NCI-H345 treated with DMSO at 0.1 percent for 48 hours (cell line): ENCODE measurements around the gene TTK.
"Not testable (repeated sequence)": the region's sequence is repeated elsewhere in the genome, so short reads cannot be mapped to it uniquely, and the experiment has no call there.

Experiments
- DNase-seq: peaks from one replicate; lab custom pipeline; 2025; ENCODE audit not compliant: unreplicated experiment; lab: John Stamatoyannopoulos, UW

TTK gene

DNA sequence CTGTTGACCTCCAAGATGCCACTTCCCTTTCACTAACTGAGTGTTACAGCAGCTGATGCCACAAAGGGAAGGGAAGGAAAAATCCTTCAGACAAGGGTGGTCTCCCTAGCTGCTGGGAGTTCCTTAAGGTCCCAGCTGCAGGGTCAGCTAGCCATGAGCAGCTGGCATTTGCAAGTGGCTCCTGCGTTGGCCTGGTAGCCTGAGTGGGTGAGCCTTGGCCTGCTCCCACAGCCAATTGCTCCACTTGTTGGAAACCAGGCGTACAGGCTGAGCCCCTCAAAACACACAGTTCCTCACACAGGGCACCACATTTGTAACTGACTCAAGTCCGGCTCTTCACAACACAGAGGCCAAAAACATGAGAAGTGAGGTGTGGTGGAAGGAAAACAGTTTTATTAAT is 16.7 kb downstream of the TTK start:
- no peak for DNase-seq

DNA sequence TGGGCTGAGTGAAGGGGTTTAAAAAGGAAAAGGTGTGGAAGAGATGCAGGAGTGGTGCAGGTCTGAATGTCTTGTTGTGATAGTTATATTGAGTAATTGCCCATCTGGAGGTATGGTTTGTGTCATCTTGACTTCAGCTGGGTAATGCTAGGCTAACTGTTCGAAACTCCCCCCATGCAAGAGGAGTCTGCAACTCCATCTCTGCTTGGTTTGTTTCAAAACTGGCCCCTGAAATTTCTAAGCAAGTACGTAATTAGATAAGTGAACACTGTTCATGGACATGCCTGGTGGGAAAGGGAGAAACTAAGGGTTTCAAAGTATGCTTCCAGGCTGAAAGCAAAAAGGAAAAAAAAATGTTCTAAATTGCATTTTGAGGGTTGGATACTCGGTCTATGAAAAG is 17.1 kb downstream of the TTK start:
- no peak for DNase-seq

DNA sequence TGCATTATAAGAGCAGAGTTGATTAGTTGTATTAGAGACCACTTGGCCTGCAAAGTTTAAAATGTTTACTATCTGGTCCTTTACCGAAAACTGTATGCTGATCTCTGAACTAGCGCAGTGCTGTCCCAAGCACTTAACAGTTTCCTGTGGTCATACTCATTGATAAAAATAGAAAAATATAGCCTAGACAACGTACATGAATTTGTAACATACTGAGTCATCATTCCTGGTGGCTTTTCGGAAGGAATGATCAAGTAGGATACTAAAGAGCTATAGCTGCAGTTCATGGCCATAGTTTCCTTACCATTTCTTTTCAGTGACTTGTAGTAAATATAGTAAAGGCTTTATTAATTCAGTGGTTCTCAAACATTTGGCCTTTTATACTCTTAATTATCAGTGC is 18.4 kb downstream of the TTK start:
- no peak for DNase-seq

DNA sequence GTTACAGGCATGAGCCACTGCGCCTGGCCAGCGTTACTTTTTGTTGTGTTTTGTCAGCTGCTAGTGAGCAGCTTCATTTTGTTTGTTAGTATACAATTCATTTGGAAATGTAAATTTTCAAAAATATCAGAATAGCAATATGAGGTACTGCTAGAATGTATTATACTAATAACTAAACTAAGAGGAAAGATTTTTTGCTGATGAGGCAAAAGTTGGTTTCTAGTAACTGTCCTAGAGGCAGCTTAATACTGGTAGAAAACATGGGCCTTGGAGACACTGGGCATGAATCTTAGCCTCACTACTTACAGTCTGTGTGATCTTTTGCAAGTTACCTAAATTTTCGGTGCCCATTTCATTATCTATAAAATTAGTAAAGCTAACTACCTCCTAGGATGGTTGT is 24.1 kb downstream of the TTK start:
- DNase-seq: no peak

GRCh38 chr6:80029470-80029869 is 25.0 kb downstream of the TTK start:
- no peak for DNase-seq

DNA sequence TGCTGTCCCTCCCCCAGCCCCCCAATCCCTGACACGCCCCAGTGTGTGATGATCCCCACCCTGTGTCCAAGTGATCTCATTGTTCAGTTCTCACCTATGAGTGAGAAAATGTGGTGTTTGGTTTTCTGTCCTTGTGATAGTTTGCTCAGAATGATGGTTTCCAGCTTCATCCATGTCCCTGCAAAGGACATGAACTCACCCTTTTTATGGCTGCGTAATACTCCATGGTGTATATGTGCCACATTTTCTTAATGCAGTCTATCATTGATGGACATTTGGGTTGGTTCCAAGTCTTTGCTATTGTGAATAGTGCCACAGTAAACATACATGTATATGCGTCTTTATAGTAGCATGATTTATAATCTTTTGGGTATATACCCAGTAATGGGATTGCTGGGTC is 43.8 kb downstream of the TTK start:
- not testable (repeated sequence) for DNase-seq

- no peak for DNase-seq
These were observed 56.3 kb downstream of the TTK start for GRCh38 chr6:80060774-80061173.

GRCh38 chr6:80068146-80068545 is 63.7 kb downstream of the TTK start:
- not testable (repeated sequence) for DNase-seq

DNA sequence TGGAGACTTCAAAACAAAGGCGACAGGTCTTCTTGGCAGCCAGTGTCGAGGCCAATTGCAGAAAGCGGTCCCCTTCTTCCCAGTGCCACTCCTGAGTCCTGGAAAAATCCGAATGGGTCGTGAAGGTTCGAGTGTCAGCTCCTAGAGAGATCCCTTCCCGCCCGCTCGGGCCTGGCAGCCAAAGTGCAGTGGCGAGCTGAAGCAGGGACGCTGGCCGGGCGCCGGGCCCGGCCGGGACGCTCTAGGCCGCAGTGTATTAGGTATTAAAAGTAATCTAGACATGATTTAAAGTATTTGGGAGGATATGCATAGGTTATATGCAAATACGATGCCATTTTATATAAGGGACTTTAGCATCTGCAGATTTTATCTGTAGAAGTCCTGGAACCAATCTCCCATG is 66.0 kb downstream of the TTK start:
- DNase-seq: not testable (repeated sequence)

- no peak for DNase-seq
These were observed 72.6 kb downstream of the TTK start for GRCh38 chr6:80077067-80077466.

- DNase-seq: no peak
These were observed 84.2 kb downstream of the TTK start for GRCh38 chr6:80088637-80089036.

- DNase-seq: no peak
These were observed 87.1 kb downstream of the TTK start for GRCh38 chr6:80091506-80091905.
